SU-DHL-6 (cell line): ENCODE measurements around the gene ZNF582.
"Not testable (repeated sequence)": the region's sequence is repeated elsewhere in the genome, so short reads cannot be mapped to it uniquely, and the experiment has no call there.

Experiments
- H2AFZ ChIP-seq: fragments of 200-600 bp; sonication (generic); 2 replicates; pipeline ENCODE4 v1.6.1; 2014; ENCODE audit warnings: low read depth, mild to moderate bottlenecking, moderate library complexity, mixed read lengths, antibody characterized with exemption, low read length; ENCODE audit not compliant: severe bottlenecking
- H3F3A ChIP-seq: fragments of 200-600 bp; shearing (Covaris generic); 2 replicates; pipeline ENCODE4 v1.6.0; 2016; ENCODE audit warnings: antibody characterized with exemption, mild to moderate bottlenecking; ENCODE audit not compliant: insufficient read depth
- H3K27ac ChIP-seq: fragments of 200-600 bp; sonication (generic); 2 replicates; pipeline ENCODE4 v1.5.1; 2016; ENCODE audit warnings: low read depth, mild to moderate bottlenecking, low read length, moderate library complexity, mixed read lengths
- H3K27me3 ChIP-seq: fragments of 200-600 bp; sonication (generic), shearing (Covaris generic); 2 replicates; pipeline ENCODE4 v1.6.0; 2014; ENCODE audit warnings: mild to moderate bottlenecking, low read length
- H3K36me3 ChIP-seq: fragments of 200-600 bp; sonication (generic); 2 replicates; pipeline ENCODE4 v1.6.1; 2014; ENCODE audit warnings: mild to moderate bottlenecking, low read length, mixed read lengths
- H3K4me2 ChIP-seq: fragments of 300-600, 200-600 bp; shearing (Covaris generic), sonication (generic); 2 replicates; pipeline ENCODE4 v1.6.0; 2014; ENCODE audit warnings: low read length, low read depth, mild to moderate bottlenecking; ENCODE audit not compliant: poor library complexity, severe bottlenecking
- H3K4me3 ChIP-seq: fragments of 200-600 bp; sonication (generic); 2 replicates; pipeline ENCODE4 v1.5.1; 2014; ENCODE audit warnings: antibody characterized with exemption, low read length, mild to moderate bottlenecking, mixed read lengths; ENCODE audit not compliant: insufficient read depth, poor library complexity, severe bottlenecking
- H3K79me2 ChIP-seq: fragments of 200-600 bp; sonication (generic); 2 replicates; pipeline ENCODE4 v1.6.1; 2014; ENCODE audit warnings: mild to moderate bottlenecking, low read length, moderate library complexity; ENCODE audit not compliant: insufficient read depth
- H3K9ac ChIP-seq: fragments of 200-600 bp; sonication (generic); 2 replicates; pipeline ENCODE4 v1.7.0; 2014; ENCODE audit warnings: mild to moderate bottlenecking, low read length
- H3K9me2 ChIP-seq: fragments of 200-600 bp; sonication (generic); replicated peaks from 2 replicates; pipeline ENCODE4 v1.6.1; 2014; ENCODE audit warnings: low read length; ENCODE audit not compliant: insufficient read depth
- H3K9me3 ChIP-seq: fragments of 200-600 bp; sonication (generic); 2 replicates; pipeline ENCODE4 v1.6.1; 2014; ENCODE audit warnings: low read length, mixed read lengths; ENCODE audit not compliant: insufficient read depth
- H4K20me1 ChIP-seq: fragments of 200-600 bp; sonication (generic); 2 replicates; pipeline ENCODE4 v1.6.1; 2014; ENCODE audit warnings: low read depth, mild to moderate bottlenecking, antibody characterized with exemption, low read length, moderate library complexity, mixed read lengths
- CTCF ChIP-seq: fragments of 200-600 bp; sonication (generic); IDR thresholded peaks from one replicate; pipeline ENCODE4 v1.5.1; 2017; ENCODE audit warnings: antibody characterized with exemption, mild to moderate bottlenecking, low read length, moderate library complexity; ENCODE audit not compliant: insufficient read depth, poor library complexity, severe bottlenecking
- EZH2phosphoT487 ChIP-seq: fragments of 200-600 bp; sonication (generic), shearing (Covaris generic); conservative IDR thresholded peaks from 2 replicates; pipeline ENCODE4 v1.6.1; 2018; ENCODE audit warnings: mild to moderate bottlenecking, antibody characterized with exemption, low read length, moderate library complexity, mixed read lengths

Gene ZNF582

GRCh38 chr19:56347163-56347778 is 46.1 kb downstream of the ZNF582 start:
- H3K9me2 ChIP-seq, result no peaks in the 10 kb centered on the region
- no peak overlapping the region for H2AFZ ChIP-seq
- peaks cover 12% of the 10 kb centered on the region; the same call in 1 of the 2 replicates for H3K9me3 ChIP-seq
- H3K4me3 ChIP-seq, result no peak overlapping the region
- no peak overlapping the region for H3K27ac ChIP-seq
- H3K9ac ChIP-seq, result no peak overlapping the region
- H3F3A ChIP-seq, result no peaks in the 10 kb centered on the region
- H3K4me2 ChIP-seq, result no peak overlapping the region
- H3K79me2 ChIP-seq, result no peaks in the 10 kb centered on the region
- TF ChIP-seq CTCF (no peak), EZH2phosphoT487 (no peak)
- no peaks in the 10 kb centered on the region for H4K20me1 ChIP-seq
- no peaks in the 10 kb centered on the region for H3K36me3 ChIP-seq
- H3K27me3 ChIP-seq, result no peaks in the 10 kb centered on the region

GRCh38 chr19:56341948-56342347 is 51.4 kb downstream of the ZNF582 start:
- Histone ChIP-seq H3F3A (no peaks in the 10 kb centered on the region), H3K79me2 (no peaks in the 10 kb centered on the region), H3K27me3 (no peaks in the 10 kb centered on the region), H3K4me2 (no peak overlapping the region), H3K4me3 (no peak overlapping the region), H2AFZ (no peak overlapping the region), H3K9me2 (no peaks in the 10 kb centered on the region), H3K9me3 (peaks cover 18% of the 10 kb centered on the region), H4K20me1 (no peaks in the 10 kb centered on the region), H3K9ac (no peak overlapping the region), H3K36me3 (no peaks in the 10 kb centered on the region), H3K27ac (no peak overlapping the region)
- TF ChIP-seq CTCF (no peak), EZH2phosphoT487 (no peak)

- H3F3A ChIP-seq, H3K27me3 ChIP-seq, H3K36me3 ChIP-seq, H2AFZ ChIP-seq, H3K79me2 ChIP-seq, H3K4me3 ChIP-seq, H3K27ac ChIP-seq, H3K9ac ChIP-seq, H4K20me1 ChIP-seq, H3K9me2 ChIP-seq, H3K4me2 ChIP-seq: not testable (repeated sequence)
- H3K9me3 ChIP-seq, result peaks cover 18% of the 10 kb centered on the region
These were observed 54.3 kb downstream of the ZNF582 start for GRCh38 chr19:56339031-56339430.

GRCh38 chr19:56337077-56337476 is 56.3 kb downstream of the ZNF582 start:
- not testable (repeated sequence) for H3K9ac ChIP-seq, H3K4me2 ChIP-seq, H3K9me3 ChIP-seq, H3K27me3 ChIP-seq, H4K20me1 ChIP-seq, H3K4me3 ChIP-seq, H3F3A ChIP-seq, H3K79me2 ChIP-seq, H3K27ac ChIP-seq, H3K36me3 ChIP-seq, H2AFZ ChIP-seq, H3K9me2 ChIP-seq

GRCh38 chr19:56335371-56335770 is 58.0 kb downstream of the ZNF582 start:
- not testable (repeated sequence) for H3K9me2 ChIP-seq, H3K4me2 ChIP-seq, H2AFZ ChIP-seq, H3K27ac ChIP-seq, H3K9me3 ChIP-seq, H3K4me3 ChIP-seq, H4K20me1 ChIP-seq, H3K36me3 ChIP-seq, H3K79me2 ChIP-seq, H3K27me3 ChIP-seq, H3F3A ChIP-seq, H3K9ac ChIP-seq
